Measurements from ENCODE around the gene SAXO1. TPM values are rescaled to one million over a fixed set of nuclear protein-coding genes. Genes with fewer than 3 reads are reported as not detected.

The SAXO1 gene
- total RNA-seq, 2 donors from 2014 or later: not detected

- intact Hi-C loops (cut with DNase I): no loop called here
- no peaks in the 10 kb centered on the region for H3K36me3 ChIP-seq
- no peak for DNase-seq
- H3K4me3 ChIP-seq: no peak overlapping the region
- no peak overlapping the region for H3K9ac ChIP-seq (ENCODE audit: low read depth in 2 of 2, low read length in 2 of 2)
- no peaks in the 10 kb centered on the region for H3K27me3 ChIP-seq
- H3K27ac ChIP-seq: no peak overlapping the region
- no peak for TF ChIP-seq CTCF (IDR thresholded peaks at IDR 0.05)
- H3K9me3 ChIP-seq: no peaks in the 10 kb centered on the region
- H3K4me1 ChIP-seq: no peaks in the 10 kb centered on the region
Measured at GRCh38 chr9:18926513-18926912, 106.5 kb downstream of the SAXO1 start.

GRCh38 chr9:18925880-18926279 is 107.1 kb downstream of the SAXO1 start:
- no peak for TF ChIP-seq CTCF (IDR thresholded peaks at IDR 0.05)
- Histone ChIP-seq H3K9me3 (no peaks in the 10 kb centered on the region), H3K27ac (no peak overlapping the region), H3K4me1 (no peaks in the 10 kb centered on the region), H3K9ac (ENCODE audit: low read depth in 2 of 2, low read length in 2 of 2) (no peak overlapping the region), H3K36me3 (no peaks in the 10 kb centered on the region), H3K4me3 (no peak overlapping the region), H3K27me3 (no peaks in the 10 kb centered on the region)
- intact Hi-C loops (cut with DNase I): no loop called here
- DNase-seq: no peak

GRCh38 chr9:18923671-18924430 is 109.2 kb downstream of the SAXO1 start:
- Histone ChIP-seq H3K4me1 (no peaks in the 10 kb centered on the region), H3K27me3 (no peaks in the 10 kb centered on the region), H3K27ac (no peak overlapping the region), H3K9me3 (no peaks in the 10 kb centered on the region), H3K9ac (ENCODE audit: low read depth in 2 of 2, low read length in 2 of 2) (no peak overlapping the region), H3K36me3 (no peaks in the 10 kb centered on the region), H3K4me3 (no peak overlapping the region)
- intact Hi-C loops (cut with DNase I): no loop called here
- no peak for TF ChIP-seq CTCF (IDR thresholded peaks at IDR 0.05)
- no peak for DNase-seq

GRCh38 chr9:18923167-18923566 is 109.8 kb downstream of the SAXO1 start:
- Histone ChIP-seq H3K4me1 (no peaks in the 10 kb centered on the region), H3K27me3 (no peaks in the 10 kb centered on the region), H3K9me3 (no peaks in the 10 kb centered on the region), H3K27ac (no peak overlapping the region), H3K36me3 (no peaks in the 10 kb centered on the region), H3K4me3 (no peak overlapping the region), H3K9ac (ENCODE audit: low read depth in 2 of 2, low read length in 2 of 2) (no peak overlapping the region)
- no peak for DNase-seq
- intact Hi-C loops (cut with DNase I): no loop called here
- TF ChIP-seq CTCF (IDR thresholded peaks at IDR 0.05): no peak

GRCh38 chr9:18922161-18922885 is 110.7 kb downstream of the SAXO1 start:
- H3K27me3 ChIP-seq: no peaks in the 10 kb centered on the region
- H3K36me3 ChIP-seq: no peaks in the 10 kb centered on the region
- intact Hi-C loops (cut with DNase I): no loop called here
- no peaks in the 10 kb centered on the region for H3K9me3 ChIP-seq
- H3K27ac ChIP-seq: no peak overlapping the region
- no peak for DNase-seq
- H3K4me1 ChIP-seq: no peaks in the 10 kb centered on the region
- H3K4me3 ChIP-seq: no peak overlapping the region
- H3K9ac ChIP-seq (ENCODE audit: low read depth in 2 of 2, low read length in 2 of 2): no peak overlapping the region
- TF ChIP-seq CTCF (IDR thresholded peaks at IDR 0.05): no peak
